ELF-1 (cell line): ENCODE data around the gene CACNA1D.
A peak's percentile ranks its signal among the peaks of the same experiment; 100 is the strongest.

Source experiments
- DNase-seq: peaks from one replicate; pipeline ENCODE4 v3.0.0-alpha.2; 2016; ENCODE audit warnings: low read depth, low spot score

CACNA1D gene

GRCh38 chr3:53747559-53747958 is 253.1 kb downstream of the CACNA1D start:
- DNase-seq = no peak

- no peak for DNase-seq
Observed at GRCh38 chr3:53748512-53749271, 254.3 kb downstream of the CACNA1D start.

GRCh38 chr3:53749448-53749847 is 255.0 kb downstream of the CACNA1D start:
- DNase-seq = no peak

- DNase-seq = no peak
Observed at GRCh38 chr3:53750253-53751210, 256.1 kb downstream of the CACNA1D start.

GRCh38 chr3:53753518-53754183 is 259.2 kb downstream of the CACNA1D start:
- DNase-seq = no peak

GRCh38 chr3:53754325-53754724 is 259.9 kb downstream of the CACNA1D start:
- DNase-seq = no peak

- DNase-seq = no peak
Observed at GRCh38 chr3:53758846-53759245, 264.4 kb downstream of the CACNA1D start.

GRCh38 chr3:53763353-53763752 is 268.9 kb downstream of the CACNA1D start:
- DNase-seq = no peak

GRCh38 chr3:53764026-53764775 is 269.8 kb downstream of the CACNA1D start:
- no peak for DNase-seq

GRCh38 chr3:53765753-53766152 is 271.3 kb downstream of the CACNA1D start:
- no peak for DNase-seq

GRCh38 chr3:53766706-53767105 is 272.3 kb downstream of the CACNA1D start:
- DNase-seq = no peak

- DNase-seq = peak; percentile 54
Observed at GRCh38 chr3:53768478-53769459, 274.4 kb downstream of the CACNA1D start.

- DNase-seq = no peak
Observed at GRCh38 chr3:53772562-53772961, 278.2 kb downstream of the CACNA1D start.

- DNase-seq = no peak
Observed at GRCh38 chr3:53773021-53773436, 278.6 kb downstream of the CACNA1D start.

- DNase-seq = no peak
Observed at GRCh38 chr3:53773611-53774368, 279.4 kb downstream of the CACNA1D start.

GRCh38 chr3:53774414-53774813 is 280.0 kb downstream of the CACNA1D start:
- DNase-seq = no peak

GRCh38 chr3:53775018-53775417 is 280.6 kb downstream of the CACNA1D start:
- no peak for DNase-seq

GRCh38 chr3:53775834-53776251 is 281.4 kb downstream of the CACNA1D start:
- no peak for DNase-seq

GRCh38 chr3:53776494-53777101 is 282.2 kb downstream of the CACNA1D start:
- DNase-seq = no peak
